CD4-positive, alpha-beta T cell treated with Interleukin-6 for 4 hours (primary cell): ENCODE results near the gene CDHR2.

Source experiments
- DNase-seq: peaks from one replicate; pipeline ENCODE4 v3.0.0-alpha.2; 2020; ENCODE audit warnings: mixed read lengths

CDHR2 gene, protein sequence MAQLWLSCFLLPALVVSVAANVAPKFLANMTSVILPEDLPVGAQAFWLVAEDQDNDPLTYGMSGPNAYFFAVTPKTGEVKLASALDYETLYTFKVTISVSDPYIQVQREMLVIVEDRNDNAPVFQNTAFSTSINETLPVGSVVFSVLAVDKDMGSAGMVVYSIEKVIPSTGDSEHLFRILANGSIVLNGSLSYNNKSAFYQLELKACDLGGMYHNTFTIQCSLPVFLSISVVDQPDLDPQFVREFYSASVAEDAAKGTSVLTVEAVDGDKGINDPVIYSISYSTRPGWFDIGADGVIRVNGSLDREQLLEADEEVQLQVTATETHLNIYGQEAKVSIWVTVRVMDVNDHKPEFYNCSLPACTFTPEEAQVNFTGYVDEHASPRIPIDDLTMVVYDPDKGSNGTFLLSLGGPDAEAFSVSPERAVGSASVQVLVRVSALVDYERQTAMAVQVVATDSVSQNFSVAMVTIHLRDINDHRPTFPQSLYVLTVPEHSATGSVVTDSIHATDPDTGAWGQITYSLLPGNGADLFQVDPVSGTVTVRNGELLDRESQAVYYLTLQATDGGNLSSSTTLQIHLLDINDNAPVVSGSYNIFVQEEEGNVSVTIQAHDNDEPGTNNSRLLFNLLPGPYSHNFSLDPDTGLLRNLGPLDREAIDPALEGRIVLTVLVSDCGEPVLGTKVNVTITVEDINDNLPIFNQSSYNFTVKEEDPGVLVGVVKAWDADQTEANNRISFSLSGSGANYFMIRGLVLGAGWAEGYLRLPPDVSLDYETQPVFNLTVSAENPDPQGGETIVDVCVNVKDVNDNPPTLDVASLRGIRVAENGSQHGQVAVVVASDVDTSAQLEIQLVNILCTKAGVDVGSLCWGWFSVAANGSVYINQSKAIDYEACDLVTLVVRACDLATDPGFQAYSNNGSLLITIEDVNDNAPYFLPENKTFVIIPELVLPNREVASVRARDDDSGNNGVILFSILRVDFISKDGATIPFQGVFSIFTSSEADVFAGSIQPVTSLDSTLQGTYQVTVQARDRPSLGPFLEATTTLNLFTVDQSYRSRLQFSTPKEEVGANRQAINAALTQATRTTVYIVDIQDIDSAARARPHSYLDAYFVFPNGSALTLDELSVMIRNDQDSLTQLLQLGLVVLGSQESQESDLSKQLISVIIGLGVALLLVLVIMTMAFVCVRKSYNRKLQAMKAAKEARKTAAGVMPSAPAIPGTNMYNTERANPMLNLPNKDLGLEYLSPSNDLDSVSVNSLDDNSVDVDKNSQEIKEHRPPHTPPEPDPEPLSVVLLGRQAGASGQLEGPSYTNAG (N-terminal part only)

DNA sequence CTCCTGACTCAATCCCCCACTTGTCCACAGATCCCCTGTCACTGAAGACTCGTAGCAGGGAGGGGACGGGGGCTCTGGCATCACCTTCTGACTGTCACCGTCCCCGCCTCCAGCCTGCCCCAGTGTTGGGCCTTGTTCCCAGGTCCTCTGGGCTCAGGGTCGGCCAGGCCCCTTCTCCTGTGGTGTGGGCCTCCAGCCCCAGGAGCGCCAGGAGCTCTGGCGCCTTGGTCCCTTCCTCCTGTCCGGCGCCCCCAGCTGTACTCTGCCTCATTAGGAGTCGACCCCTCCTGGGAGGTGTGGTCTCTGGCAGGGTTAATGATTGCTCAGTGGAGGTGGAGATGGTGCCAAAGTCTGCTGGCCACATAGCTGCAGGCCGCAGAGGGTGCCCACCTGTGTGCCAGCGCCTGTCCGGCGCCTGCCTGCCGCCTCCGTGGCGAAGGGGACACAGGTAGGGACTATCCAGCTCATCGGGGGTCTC is at the start of gene CDHR2:
TSS of gene CDHR2 (plus strand) at position 376 of the 478 bp plus-strand sequence. CDS start 16,011 bp downstream, outside the sequence.
- no peak for DNase-seq

DNA sequence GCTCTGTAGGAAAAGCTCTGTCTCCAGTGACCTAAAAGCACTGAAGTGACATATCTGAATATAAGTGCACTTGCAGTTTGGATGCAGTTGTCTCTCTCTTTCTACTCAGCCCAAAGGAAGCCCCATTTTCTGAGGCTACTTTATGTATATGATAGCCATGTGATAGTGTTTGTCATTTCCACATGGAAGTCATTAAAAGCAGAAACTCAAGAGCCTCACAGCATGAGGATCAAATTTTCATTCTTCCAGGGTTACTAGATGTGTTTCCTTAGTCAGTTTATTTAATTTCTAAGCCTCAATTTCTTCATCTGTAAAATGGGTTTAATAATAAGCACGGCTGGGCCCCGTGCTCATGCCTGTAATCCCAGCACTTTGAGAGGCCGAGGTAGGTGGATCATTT is 48.6 kb upstream of the CDHR2 start:
- DNase-seq, result no peak

DNA sequence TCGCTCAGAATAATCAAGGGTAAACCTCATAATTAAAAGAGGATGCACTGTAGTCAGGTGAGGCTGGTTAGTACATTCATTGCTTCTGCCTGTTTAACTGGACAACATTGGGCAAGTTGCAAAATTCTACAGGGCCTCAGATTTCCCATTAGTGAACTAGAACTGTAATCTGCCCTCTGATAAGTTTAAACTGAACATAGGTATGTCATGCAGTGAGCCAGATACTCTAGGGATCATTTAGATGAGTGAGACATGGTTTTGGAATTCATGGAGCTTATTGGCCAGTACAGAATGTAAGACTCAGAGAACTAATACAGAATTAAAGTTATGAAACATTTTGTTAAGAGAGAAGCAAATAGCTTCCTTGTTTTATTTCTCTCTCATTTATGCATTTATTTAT is 47.8 kb upstream of the CDHR2 start:
- no peak for DNase-seq

DNA sequence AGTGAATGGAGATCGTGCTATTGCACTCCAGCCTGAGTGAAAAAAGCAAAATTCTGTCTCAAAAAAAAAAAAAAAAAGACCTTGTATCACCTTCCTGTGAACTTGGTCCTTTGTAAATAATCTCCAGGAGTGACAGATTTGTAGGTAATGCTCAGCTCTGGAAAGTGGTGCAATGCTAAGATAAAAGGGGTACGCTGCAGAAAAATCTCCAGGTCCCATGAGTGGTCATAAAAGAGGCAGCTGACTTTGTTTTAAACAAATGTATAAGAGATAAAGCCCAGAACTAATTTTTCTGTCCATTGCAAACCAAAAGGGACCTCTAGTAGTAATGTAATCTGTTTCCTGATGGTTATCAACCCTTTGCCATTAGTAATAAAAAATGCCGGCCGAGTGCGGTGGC is 45.6 kb upstream of the CDHR2 start:
- no peak for DNase-seq

DNA sequence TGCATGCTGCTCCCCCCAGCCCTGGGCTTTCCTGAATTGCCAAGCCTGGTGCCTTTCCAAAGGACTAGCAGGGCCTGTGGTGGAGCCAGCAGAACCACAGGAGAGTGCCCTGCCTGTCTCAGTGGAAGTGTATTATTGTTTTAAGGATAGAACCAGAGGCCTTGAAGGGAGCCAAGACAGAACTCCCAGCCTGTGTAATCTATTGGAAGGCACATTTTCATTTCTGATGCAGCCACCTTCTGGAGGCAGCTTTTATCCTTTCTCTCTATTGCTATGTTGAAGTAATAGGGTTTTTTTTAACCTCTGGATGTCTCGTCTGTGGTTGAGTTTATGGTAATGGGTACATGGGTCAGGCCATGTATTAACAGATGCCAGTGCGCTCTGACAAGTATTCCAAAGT is 41.2 kb upstream of the CDHR2 start:
- no peak for DNase-seq

DNA sequence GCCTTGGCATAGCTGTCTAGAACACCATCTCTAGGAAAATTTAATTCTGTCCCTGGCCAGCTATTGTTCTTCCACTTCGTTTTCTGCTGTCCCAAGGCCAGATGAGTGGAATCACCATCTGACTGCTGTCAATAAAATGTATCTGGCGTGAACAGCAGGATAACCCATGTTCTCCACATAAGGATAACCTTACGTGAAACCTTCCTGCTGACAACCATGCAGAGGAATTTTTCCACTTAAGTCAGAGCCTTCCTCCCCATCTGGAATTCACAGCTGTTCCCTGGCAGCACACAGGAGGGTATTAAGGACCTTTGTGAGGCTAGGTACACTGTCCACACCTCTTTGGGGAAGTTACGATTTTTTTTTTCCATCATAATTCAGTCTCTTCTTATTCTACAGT is 40.5 kb upstream of the CDHR2 start:
- no peak for DNase-seq

DNA sequence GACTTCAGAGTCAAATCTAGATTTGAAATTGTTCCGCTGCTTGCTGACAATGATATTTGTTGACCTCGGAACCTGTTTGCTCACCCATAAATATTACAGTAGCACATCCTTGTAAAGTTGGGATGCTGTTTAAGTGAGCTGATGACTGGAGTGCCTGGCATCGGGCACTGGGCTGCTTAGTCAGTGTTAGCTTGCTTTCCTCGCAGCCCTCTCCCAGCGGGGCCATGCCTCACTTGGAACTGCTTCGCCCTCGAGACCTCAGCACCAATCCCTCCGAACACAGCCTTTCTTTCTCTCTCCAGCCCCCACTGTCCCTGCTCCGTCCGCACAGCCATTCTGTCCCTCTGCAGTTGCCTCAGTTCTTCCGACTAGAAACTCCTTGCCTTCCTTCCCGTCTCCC is 35.4 kb upstream of the CDHR2 start:
- DNase-seq, result no peak

DNA sequence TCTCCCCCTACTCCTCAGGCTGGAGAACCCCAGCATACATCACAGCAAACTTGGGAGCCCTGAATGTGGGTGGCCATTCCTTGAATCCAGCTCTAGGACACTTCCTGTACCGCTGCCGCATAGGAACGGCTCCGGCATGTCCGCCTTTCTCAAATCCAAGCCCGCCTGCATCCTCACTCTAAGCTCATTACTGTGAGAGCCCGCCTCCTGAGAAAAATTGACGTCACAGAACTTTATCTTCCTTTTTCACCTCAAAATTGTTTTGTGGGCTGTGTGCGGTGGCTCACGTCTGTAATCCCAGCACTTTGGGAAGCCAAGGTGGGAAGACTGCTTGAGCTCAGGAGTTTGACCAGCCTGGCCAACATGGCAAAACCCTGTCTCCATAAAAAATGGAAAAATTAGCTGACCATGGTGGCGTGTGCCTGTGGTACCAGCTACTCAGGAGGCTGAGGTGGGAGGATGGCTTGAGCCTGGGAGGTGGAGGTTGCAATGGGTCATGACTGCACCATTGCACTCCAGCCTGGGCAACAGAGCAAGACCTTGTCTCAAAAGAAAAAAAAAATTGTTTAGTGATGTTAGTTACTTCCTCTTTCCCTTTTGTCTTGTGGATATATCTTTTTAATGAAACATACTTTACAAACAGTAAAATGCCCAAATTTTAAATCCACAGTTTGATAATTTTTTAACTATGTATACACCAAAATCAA is 34.7 kb upstream of the CDHR2 start:
- DNase-seq, result no peak

DNA sequence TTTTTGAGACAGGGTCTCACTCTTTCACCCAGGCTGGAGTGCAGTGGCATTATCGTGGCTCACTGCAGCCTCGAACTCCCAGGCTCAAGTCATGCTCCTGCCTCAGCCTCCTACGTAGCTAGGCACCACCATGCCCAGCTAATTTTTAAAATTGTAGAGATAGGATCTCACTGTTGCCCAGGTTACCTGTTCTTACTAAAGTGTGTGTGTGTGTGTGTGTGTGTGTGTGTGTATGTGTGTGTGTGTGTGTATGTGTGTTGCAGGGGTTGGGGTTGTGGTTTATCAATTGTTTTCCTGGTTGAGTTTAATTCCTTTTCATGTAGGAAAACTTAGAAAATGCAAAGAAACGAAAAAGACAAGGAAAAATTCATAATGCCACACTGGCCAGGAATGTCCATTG is 33.7 kb upstream of the CDHR2 start:
- no peak for DNase-seq

DNA sequence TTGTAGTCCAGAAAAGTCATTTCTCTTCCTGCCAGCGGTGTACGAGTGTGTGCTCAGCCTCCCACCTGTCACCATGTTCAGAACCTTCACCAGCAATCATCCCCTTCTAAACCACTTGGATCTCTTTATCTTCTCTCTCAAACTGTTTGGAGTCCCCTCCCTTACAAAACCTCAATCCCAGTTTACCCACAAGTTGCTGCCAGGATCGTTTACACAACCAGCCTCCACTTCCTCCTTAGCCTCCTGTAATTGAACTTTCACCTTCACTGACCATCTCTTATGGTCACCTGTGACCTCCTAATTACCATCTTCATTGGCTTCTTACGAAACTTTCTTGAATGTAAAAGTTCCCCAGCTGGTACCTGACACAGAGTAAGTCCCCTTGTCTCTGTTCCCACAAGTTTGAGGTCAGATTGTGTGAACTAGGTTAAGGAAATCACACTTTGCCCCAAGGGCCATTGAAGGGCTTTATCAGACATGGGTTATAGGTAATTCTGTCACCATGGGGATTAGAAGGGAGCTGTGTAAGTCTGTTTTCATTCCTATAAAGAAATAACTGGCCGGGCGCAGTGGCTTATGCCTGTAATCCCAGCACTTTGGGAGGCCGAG is 32.0 kb upstream of the CDHR2 start:
- DNase-seq, result no peak

DNA sequence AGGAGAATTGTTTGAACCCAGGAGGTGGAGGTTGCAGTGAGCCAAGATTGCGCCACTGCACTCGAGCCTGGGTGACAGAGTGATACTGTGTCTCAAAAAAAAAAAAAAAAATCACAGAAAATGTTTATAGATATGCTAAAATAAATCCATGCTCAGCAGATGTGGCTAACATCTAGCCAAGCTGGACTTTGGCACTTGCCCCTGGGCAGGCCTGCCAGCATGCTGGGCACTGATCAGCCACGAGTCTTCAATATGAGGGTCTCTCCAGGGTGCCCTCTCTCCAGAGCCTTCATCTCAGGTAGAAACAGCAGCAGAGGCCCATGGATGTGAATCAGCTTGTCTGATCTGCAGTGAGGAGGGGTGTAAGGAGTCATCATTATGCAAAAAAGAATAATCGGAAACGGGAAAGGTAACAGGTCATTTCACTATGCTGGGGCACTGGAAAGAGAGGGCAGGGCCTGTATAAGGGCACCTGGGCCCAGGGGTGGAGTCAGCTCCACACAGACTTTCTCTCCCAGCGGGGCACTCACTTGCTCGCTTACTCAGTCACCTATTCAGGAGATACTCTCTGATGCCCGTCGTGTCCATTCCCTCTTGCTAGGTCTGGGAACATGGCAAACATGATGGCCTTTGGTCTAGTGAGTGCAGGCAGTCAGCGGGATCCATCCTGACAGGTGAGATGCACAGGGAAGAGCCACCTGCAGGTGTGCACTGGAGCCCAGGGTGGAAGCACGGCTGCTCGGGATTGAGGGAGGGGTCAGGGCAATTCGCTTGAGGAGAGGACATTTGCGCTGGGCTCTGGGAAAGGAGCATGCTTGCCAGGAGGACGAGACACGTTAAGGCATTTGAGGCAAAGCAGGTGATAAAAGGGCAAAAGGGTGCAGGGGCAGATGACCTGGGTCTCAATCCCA is 29.1 kb upstream of the CDHR2 start:
- DNase-seq, result no peak

DNA sequence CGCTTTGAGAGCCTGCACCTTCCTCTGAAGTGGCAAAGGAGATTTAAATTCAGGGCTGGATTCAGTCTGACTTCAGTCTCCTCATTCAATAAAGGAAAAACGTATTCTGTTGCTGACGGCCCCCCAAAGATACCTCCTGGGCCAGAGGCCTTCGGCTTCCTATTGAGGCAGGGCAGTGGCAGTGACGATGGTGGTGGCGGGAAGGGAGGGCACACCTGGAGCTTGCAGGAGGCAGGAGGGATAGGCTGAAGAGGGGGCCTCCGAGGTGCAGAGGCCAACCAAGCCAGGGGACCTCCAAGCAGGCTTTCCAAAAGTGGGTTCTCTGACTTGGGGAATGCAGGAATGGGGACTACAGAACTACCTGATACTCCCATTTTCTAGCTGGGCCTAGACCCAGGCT is 27.9 kb upstream of the CDHR2 start:
- no peak for DNase-seq

DNA sequence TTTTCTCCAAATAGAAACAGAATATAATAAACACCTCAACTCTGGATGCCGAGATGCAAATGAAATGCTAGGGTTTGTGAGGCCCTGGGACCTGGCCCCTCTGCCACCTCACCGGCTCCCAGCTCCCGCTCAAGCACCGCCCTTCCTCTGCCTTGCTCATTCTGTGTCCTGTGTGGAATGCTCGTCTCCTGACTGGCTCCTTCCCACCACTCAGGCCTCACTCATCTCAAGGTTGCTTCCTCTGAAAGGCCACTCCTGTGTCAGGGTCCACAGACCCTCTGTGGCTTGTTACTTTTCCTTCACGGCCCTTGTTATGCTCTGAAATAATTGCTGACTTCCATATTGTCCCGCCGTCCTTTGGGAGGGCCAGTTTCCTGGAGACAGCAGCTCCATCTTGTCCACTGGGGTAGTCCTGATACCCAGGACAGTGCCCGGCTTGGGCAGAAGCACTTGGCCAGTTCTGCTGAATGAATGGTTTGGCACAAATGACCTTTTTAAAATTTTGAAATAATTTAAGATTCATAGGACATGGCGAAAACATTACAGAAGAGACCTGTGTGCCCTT is 27.4 kb upstream of the CDHR2 start:
- no peak for DNase-seq

DNA sequence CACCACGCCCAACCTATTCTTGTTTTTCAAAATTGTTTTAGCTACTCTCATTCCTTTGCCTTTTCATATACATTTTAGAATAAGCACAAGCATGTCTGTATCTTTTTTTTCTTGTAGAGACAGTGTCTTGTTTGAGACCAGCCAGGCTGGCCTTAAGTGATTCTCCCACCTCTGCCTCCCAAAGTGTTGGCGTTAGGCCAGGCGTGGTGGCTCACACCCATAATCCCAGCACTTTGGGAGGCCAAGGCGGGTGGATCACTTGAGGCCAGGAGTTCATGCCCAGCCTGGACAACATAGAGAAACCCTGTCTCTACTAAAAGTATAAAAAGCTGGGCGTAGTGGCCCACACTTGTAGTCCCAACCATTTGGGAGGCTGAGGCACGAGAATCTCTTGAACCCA is 25.0 kb upstream of the CDHR2 start:
- DNase-seq, result no peak

DNA sequence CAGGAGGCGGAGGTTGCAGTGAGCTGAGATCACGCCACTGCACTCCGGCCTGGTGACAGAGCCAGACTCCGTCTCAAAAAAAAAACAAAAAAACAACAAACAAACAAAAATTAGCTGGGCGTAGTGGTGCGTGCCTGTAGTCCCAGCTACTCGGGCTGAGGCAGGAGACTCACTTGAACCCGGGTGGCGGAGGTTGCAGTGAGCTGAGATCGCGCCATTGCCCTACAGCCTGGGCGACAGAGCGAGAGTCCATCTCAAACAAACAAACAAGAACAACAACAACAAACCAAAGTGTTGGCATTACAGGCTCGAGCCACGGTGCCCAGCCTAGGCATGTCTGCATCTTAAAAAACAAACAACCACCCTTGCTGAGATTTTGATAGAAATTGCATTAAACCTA is 24.2 kb upstream of the CDHR2 start:
- DNase-seq, result no peak

DNA sequence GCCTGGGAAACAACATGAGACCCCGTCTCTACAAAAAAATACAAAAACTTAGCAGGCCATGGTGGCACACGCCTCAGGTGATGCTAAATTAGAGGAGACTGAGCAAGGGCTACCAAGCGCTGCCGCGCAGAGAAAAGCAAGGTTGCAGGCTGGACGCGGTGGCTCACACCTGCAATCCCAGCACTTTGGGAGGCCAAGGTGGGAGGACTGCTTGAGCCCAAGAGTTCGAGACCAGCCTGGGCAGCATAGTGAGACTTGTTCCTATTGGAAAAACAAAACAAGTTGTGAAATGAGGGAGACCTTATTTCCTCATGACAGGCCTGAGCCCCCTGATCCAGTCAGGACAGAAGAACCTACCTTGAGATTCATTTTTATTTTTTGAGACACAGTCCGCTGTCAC is 23.5 kb upstream of the CDHR2 start:
- DNase-seq, result no peak

DNA sequence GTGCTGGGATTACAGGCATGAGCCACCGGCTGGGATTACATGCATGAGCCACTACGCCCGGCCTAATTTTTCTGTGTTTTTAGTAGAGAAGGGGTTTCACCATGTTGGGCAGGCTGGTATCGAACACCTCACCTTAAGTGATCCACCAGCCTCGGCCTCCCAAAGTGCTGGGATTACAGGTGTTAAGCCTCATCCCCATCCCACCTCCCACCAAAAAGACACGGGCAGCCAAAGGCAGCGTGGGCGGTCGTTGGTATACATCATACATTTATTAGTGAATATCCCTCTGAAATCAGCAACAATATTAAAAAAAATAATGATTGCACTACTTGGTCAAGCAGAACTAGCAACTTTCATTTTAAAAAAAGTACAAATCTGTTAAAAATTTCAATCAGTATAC is 22.7 kb upstream of the CDHR2 start:
- no peak for DNase-seq

DNA sequence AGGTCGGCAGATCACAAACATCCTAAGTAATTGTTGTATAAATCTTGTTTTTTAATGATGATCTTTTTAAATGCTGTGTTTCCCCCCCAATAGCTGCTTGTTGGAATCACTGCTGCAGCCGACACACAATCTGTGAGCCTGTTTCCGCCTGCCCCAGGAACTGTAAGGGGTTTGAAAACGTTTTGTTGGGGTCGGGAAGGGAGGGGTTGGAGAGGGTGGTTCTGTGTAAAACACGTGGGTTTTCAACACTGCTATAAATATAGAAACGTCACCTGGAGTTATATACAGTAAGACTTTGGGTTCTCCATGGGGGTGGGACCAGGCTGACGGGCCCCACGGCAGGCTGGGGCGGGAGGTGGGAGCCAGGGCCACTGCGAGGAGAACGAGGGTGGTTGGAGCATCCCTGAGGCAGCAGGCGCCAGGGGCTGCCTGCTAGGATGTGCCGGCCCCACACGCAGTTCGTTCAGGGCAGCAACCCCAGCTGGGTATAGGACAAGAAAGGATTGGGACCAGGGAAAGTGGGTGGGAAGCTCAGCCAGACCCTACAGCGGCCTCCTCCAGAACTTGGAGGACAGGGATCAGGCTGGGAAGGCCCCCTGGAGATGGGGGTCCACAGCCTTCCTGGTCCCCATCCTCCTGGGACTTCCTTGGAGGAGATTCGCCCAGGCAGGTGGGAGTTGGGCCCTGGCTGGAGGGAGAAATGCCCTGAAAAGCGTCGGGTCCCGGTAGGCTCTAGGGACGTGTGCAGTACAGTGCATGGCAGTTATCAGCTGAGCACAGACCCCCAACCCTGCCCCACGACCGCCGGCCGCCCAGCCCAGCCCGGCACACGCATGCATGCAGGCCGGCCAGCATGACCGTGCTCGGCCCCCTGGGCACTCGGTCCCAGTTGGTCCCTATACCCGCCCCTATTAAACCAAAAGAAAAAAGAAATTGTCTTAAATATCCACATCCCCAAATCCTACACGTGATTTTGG is 21.6 kb upstream of the CDHR2 start:
- no peak for DNase-seq

DNA sequence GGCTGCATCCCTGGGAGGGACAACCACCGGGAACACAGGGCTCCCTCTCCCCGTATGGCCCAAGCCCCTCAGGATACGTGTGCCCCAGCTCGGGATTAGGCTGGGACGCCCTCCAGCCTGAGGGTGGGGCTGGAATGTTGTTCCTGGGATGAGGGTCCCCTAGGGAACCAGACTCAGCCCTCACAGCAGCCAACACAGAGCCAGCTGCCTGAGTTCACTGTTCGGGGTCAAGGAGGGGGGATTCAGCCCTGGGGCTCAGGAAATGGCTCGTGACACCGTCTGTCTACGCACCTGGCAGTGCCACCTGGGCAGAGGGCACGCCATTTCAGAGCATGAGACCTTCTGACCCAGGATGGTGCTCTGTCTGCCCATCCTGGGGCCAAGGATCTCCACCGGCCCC is 20.8 kb upstream of the CDHR2 start:
- DNase-seq, result no peak
